HG03135 (cell line): ENCODE results near the gene DDX51.

Experiments used
- ATAC-seq: cut with Tn5 transposase; IDR thresholded peaks from one replicate; pipeline ENCODE4 v1.9.1; 2021; ENCODE audit warnings: mild to moderate bottlenecking, moderate library complexity; ENCODE audit not compliant: unreplicated experiment

The DDX51 gene

DNA sequence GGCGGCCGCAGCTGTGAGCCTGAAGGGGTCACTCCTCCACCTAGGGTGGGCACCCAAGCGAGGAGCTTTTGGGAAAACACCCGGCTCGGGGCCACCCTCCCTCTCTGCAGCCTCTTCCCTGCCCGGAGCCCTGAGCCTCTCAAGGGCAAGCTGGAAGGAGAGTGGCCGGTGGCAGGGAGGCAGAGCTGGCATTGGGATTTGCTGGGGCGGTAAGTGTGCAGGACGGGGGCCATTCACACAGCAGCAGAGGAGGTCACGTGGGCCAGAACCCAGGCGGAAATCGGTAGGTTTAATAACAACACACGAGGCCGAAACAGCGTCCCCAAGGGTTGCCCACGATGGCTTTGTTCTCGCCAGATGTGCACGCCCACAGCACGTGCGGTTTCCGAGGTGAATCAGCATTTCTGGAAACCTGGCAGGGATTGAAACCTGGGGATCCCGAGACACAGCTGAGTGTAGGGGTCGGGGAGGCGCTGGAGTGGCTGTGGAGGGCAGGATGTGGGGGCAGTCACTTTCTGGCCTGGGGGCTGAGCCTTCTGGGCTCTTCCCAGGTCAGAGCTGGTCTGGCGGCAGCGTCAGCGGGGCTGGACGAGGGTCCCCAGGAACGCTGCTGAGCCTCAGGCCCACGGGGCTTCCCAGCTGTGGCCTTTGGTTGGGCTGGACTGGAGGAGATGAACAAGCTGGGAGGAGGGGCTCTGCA is 23.6 kb upstream of the DDX51 start:
- no peak for ATAC-seq

DNA sequence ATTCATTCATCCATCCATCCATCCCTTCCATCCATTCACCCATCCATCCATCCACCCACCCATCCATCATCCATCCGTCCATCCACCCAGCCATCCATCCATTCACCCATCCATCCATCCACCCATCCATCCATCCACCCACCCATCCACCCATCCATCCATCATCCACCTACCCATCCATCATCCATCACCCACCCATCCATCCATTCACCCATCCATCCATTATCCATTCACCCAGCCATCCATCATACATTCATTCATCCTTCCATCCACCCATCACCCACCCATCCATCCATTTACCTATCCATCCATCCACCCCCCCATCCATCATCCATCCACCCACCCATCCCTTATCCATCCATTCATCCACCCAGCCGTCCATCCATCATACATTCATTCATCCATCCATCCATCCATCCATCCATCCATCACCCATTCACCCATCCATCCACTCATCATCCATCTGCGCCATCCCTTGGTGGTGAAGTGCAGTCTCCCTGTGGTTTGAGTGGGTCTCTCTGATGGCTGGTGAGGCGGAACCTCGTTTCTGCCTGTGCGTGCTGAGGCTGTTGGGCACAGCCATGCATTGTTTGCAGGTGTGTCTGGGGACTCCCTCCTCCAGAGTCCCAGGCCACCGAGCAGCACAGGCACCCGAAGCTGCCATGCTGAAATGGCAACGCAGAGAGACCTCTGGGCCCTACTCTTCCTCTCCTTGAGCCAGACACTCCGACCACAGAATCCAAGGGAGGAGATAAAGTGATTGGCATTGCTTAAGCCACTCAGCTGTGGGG is 22.9 kb upstream of the DDX51 start:
- no peak for ATAC-seq

DNA sequence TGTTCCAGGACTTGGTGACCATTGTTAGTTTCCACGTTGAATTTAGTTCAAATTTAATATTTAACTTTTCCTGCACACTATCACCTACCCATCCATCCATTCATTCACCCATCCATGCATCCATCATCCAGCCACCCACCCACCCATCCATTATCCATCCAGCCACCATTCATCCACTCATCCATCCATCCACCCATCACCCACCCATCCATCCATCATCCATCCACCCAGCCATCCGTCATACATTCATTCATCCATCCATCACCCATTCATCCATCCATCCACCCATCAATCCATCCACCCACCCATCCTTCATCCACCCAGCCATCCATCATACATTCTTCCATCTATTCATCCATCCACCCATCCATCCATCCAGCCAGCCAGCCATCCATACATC is 22.0 kb upstream of the DDX51 start:
- no peak for ATAC-seq

GRCh38 chr12:132165584-132165983 is 21.5 kb upstream of the DDX51 start:
- no peak for ATAC-seq

GRCh38 chr12:132164426-132164825 is 20.3 kb upstream of the DDX51 start:
- ATAC-seq: no peak

- no peak for ATAC-seq
Observed at GRCh38 chr12:132163911-132164288, 19.8 kb upstream of the DDX51 start.

GRCh38 chr12:132163041-132163910 is 19.2 kb upstream of the DDX51 start:
- ATAC-seq: no peak

DNA sequence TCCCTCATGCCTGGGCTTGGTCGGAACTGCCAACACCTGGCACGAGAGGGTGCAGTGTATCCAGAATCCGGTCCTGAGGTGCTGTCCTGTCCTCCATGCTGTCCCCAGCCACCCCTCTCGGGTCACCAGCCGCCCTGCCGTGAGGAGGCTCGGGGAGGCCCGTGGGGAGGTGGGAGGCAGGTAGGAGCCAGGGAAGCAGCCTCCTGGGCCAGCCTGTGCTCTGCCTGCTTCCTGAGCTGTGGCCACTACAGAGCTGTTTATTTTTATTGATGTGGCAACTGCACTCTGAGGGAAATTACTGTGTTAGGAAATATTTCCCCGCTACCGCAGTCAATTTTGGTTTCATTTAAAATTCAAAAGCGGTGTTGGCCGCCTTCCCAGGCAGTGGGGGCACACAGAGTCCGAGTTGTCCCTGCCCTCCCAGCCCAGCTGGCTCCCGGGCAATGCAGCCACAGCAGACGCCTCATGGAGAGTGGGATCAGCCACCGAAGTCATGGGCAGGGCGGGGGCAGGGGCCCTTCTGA is 18.5 kb upstream of the DDX51 start:
- ATAC-seq: no peak

DNA sequence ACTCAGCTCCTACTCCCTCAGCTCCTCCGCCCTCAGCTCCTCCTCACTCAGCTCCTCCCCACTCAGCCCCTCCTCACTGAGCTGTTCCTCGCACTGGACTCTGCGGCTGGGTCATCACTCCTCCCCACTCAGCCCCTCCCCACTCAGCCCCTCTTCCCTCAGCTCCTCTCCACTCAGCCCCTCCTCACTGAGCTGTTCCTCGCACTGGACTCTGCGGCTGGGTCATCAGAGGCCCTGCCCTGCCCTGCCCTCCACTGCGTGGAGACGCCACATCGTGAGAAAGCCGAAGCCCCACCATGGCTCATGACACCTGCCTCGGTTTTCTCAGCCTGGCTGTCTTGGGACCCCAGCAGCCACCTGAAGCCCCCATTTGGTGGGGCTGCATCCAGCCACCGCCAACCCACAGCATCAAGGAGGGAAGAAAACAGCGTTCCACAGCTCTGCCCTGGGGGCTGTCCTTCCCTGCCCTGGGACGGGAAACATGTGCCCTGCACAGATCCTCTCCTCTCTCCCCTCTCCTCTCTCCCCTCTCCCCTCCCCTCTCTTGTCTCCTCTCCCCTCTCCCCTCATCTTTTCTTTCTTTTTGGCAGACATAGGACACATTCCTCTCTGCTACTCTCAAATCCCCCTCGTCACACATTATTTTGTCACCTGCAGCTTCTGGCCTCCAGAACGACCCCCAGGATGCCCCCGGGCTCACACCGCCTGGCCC is 17.8 kb upstream of the DDX51 start:
- ATAC-seq: no peak

GRCh38 chr12:132161036-132161781 is 17.1 kb upstream of the DDX51 start:
- ATAC-seq: no peak

DNA sequence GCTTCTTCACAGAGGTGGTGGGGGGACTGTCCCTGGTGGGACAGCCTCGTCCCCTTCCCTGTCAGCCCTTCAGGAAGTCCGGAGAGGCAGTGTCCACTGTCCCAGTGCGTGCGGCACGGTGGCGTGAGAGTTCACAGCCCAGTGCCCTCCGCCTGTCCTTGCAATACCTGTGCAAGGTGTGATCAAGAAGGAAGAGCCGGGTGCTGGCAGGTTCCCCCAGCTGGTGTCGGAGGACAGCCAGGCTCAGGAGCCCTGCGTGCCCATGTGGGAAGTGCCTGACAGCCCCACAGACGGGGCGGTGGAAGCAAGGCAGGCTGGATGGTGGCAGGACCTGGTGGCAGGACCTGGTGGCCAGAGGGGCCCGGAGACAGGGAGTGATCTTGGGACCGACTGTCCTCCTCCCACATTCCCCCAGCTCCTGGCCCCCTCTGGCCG is 16.5 kb upstream of the DDX51 start:
- ATAC-seq: no peak

- ATAC-seq: no peak
Observed at GRCh38 chr12:132160016-132160415, 15.9 kb upstream of the DDX51 start.

- no peak for ATAC-seq
Observed at GRCh38 chr12:132159555-132160003, 15.5 kb upstream of the DDX51 start.

DNA sequence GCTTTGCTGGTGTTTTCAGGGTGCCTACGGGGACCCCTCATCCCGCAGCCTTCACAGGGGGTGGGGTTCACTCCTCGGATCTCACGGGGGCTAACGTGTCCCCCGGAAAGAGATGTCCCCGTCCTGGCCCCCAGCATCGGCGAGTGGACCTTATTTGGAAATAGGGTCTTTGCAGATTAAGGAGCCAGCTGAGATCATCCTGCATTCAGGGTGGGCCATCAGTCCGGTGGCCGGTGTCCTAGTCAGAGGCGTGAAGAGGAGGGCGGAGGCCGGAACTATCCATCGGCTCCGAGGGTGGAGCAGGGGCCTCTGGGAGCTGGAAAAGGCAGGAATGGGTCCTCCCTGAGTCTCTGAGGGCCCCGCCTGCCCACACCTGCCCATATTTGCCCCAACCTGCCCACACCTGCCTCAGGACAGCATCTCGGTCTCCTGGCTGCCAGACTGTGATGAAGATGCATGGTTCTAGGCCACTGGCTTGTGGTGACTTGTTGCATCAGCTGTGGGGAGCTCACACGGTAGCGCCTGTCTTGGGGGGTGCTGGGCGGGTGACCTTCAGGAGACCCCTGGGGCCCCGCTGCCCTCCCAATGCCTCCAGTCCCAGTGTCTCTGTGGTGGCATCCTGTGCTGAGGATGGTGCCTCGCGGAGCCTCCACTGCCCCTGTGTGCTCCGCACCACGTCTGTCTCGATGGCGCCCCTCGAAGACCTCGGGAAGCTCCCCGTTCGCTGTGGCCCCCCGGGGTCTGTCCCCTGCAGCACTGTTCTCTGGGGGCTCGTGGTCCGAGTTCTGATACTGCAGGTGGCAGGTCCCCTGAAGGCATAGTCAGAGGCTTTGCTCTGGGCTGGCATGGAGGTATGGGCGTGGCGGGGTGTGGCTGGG is 14.8 kb upstream of the DDX51 start:
- ATAC-seq: no peak

DNA sequence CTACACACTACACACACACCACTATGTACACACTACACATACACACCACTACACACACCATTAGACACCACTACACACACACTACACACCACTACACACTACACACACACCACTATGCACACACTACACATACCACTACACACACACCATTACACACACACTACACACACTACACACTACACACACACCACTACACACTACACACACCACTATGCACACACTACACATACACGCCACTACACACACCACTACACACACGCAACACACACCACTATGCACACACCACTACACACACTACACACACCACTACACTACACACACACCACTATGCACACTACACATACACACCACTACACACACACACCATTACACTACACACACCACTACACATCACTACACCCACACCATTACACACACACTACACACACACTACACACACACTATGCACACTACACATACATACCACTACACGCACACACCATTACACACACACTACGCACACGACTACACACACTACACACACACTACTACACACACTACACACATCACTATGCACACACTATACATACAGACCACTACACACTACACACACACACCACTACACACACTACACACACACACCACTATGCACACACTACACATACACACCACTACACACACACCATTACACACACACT is 13.8 kb upstream of the DDX51 start:
- no peak for ATAC-seq

- no peak for ATAC-seq
Observed at GRCh38 chr12:132156573-132157325, 12.6 kb upstream of the DDX51 start.

GRCh38 chr12:132155771-132156572 is 11.9 kb upstream of the DDX51 start:
- ATAC-seq: no peak
